ENCODE measurements around the gene SYNGAP1.

GRCh38 chr6:33466075-33466735 is 46.3 kb downstream of the SYNGAP1 start:
- TF ChIP-seq POLR2A (IDR thresholded peaks at IDR 0.05) (no peak), EP300 (IDR thresholded peaks at IDR 0.05) (no peak)
- TF ChIP-seq, protein P1, sequence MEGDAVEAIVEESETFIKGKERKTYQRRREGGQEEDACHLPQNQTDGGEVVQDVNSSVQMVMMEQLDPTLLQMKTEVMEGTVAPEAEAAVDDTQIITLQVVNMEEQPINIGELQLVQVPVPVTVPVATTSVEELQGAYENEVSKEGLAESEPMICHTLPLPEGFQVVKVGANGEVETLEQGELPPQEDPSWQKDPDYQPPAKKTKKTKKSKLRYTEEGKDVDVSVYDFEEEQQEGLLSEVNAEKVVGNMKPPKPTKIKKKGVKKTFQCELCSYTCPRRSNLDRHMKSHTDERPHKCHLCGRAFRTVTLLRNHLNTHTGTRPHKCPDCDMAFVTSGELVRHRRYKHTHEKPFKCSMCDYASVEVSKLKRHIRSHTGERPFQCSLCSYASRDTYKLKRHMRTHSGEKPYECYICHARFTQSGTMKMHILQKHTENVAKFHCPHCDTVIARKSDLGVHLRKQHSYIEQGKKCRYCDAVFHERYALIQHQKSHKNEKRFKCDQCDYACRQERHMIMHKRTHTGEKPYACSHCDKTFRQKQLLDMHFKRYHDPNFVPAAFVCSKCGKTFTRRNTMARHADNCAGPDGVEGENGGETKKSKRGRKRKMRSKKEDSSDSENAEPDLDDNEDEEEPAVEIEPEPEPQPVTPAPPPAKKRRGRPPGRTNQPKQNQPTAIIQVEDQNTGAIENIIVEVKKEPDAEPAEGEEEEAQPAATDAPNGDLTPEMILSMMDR (IDR thresholded peaks at IDR 0.05), result no peak
